ENCODE results near the gene FARS2.

GRCh38 chr6:5705252-5705651 is 443.9 kb downstream of the FARS2 start:
- no peak for TF ChIP-seq POLR2A (IDR thresholded peaks at IDR 0.05; ENCODE audit: low read length)
- TF ChIP-seq GATA1 (IDR thresholded peaks at IDR 0.05; ENCODE audit: low read depth, low read length): no peak
